Erythroblast (primary cell): ENCODE results near the gene HSPBP1.

ENCODE experiments used
- GATA1 ChIP-seq: IDR thresholded peaks from 2 replicates; pipeline ENCODE4 v1.6.1; 2011; ENCODE audit warnings: low read depth, mild to moderate bottlenecking, control low read depth, low read length, moderate library complexity
- POLR2A ChIP-seq: IDR thresholded peaks from 2 replicates; pipeline ENCODE4 v1.6.1; 2011; ENCODE audit warnings: mild to moderate bottlenecking, low read length

DNA sequence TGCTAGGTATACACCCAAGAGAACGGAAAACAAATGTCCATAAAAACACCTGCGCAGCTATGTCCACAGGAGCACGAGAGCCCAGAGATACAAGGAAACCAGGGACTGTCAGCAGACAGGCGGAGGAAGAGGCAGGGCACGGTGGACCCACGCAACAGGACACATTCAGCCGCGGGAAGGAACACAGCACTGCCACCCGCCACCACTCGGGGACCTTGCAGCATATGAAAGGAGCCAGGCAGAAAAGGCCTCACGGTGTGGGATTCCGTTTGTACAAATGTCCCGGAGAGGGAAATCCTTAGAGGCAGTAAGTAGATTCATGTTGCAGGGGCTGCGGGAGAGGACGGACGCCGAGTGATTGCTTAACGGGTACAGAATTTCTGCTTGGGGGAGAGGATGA, 7.8 kb downstream of the HSPBP1 start:
- TF ChIP-seq POLR2A (no peak), GATA1 (no peak)
